ENCODE measurements around the gene AGBL4. TPM values are rescaled to one million over a fixed set of nuclear protein-coding genes. Genes with fewer than 3 reads are reported as not detected.
A peak's percentile ranks its signal among the peaks of the same experiment; 100 is the strongest.
"Not testable (repeated sequence)": the region's sequence is repeated elsewhere in the genome, so short reads cannot be mapped to it uniquely, and the experiment has no call there.

The AGBL4 gene
- polyA plus RNA-seq, 4 donors, result 0.99 to 1.5 (median 1.0) TPM

DNA sequence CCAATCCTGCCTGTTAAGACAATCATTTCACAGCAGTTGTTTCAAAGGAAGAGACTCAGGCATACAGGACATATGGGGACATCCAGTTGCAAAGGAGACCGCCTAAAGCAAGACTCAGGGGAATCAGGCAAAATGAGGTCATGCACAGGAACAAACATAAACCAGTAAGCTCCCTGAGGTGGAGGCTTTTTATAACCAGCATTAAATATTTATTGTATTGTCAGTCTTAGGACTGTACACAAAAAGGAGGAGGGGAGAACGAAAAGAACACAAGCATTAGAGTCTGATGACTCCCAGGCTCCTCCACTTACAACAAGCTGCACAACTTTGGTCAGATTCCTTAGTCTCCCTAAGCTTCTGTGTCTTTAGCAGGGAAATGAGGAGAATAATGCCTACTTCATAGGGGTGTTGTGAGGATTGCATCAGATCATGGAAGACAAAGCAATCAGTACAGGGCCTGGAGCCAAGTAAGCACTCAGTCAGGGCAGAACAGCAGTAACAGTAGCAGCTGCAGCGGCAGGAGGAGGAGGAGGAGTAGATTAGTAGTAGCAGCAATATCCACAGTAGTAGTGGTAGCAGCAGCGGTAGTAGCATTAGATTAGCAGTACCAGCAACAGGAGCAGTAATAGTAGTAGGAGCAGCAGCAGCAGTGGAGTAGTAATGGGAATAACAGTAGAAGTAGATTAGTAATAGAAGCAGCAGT, 1497.6 kb downstream of the AGBL4 start:
- DNase-seq (ENCODE audit: low read depth in 4 of 4, low spot score in 2 of 4), result no peak

DNA sequence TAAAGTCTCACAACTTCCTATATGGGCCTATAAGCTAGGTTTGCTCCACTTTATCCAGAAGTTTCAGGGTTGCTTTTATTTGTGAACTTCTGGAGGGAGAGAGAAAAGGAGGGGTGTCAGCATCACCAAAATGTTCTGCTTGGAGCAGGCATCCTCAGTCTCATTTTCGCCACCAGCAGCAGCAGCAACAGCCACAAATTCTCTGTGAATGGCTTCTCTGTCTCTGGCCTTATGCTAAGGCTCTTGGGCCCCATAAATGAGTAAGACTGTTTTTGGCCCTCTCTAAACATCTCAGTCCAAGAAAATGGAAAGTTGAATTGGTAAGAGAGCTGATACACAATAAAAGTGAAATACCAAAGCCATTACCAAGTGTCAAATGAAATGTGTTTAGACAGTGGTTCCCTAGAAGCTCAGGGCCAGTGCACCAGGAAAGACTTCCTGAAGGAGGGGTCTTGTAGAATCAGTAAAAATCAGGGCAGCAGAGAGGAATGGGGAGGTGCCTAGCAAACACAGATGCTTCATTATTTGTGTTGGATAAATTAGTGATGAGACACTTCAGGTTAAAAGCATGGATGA, 1498.8 kb downstream of the AGBL4 start:
- DNase-seq (ENCODE audit: low read depth in 4 of 4, low spot score in 2 of 4), result no peak

DNA sequence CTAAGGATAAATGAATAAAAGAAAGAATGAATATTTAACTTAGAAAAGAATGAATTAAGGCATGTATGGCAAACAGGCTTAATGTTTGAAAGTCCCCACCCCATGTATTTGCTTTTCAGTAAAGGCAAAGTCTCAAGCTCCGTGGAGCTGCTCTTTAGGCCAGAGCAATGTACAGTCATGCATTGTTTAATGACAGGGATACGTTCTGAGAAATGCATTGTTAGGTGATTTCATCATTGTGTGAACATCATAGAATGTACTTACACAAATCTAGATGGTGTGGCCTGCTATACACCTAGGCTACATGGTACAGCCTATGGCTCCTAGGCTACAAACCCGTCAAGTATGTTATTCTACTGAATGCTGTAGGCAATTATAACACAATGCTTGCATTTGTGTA, 1500.2 kb downstream of the AGBL4 start:
- no peak for DNase-seq (ENCODE audit: low read depth in 4 of 4, low spot score in 2 of 4)

DNA sequence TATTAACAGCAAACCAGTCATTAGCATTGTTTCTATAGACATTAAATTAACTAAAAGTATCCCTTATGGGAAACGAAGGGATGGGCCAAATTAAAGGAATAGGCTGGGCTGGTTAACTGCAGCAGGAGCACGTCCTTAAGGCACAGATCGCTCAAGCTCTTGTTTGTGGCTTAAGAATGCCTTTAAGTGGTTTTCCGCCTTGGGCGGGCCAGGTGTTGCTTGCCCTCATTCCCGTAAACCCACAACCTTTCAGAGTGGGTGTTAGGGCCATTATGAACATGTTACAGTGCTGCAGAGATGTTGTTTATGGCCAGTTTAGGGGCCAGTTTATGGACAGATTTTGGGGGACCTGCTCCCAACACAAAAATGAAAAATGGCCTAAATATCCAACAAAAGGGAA, 1503.9 kb downstream of the AGBL4 start:
- DNase-seq (ENCODE audit: low read depth in 4 of 4, low spot score in 2 of 4), result not testable (repeated sequence)

DNA sequence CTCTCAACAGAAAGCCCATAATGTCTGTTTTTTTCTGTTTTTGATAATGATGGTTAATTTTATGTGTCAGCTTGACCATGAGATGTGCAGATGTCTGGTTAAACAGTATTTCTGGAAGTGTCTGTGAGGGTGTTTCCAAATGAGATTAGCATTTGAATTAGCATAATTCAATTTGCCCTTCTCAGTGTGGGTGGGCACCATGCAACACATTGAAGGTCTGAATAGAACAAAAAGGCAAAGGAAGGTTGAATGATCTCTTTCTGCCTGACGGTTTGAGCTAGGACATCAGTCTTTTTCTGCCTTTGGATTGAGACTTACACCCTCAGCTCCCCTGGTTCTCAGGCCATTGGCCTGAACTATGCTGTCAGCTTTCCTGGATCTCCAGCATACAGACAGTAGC, 1516.9 kb downstream of the AGBL4 start:
- DNase-seq (ENCODE audit: low read depth in 4 of 4, low spot score in 2 of 4), result no peak

- no peak for DNase-seq (ENCODE audit: low read depth in 4 of 4, low spot score in 2 of 4)
These were observed 1523.0 kb downstream of the AGBL4 start for GRCh38 chr1:48500541-48501450.

DNA sequence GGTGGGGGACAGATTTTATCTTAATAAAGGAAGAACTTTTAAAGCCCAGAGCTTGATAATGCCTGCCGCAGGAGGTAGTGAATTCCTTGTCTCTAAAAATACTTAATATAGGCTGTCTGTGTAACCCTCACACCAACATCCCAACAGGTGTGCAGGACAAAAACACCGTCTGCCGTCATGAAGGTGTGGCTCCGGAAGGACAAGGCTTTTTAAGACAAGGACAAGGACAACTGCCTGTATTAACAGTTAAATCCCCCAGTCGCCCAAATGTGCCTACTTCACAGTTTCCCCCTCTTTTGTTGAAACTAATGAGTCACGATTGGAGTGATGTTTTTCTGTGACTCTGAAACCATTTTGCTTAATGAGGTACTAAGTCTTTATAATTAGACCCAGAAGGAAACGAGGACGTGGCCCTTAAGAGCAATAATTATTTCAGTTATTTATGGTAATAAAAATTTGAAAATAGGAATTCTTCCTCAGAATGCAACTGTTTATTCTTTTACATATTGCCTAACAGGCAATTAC, 1524.5 kb downstream of the AGBL4 start:
- no peak for DNase-seq (ENCODE audit: low read depth in 4 of 4, low spot score in 2 of 4)

GRCh38 chr1:48498096-48498791, 1525.5 kb downstream of the AGBL4 start:
- peak in 3 of 4 donors; percentile 34 to 66 (median 61) for DNase-seq (ENCODE audit: low read depth in 4 of 4, low spot score in 2 of 4)

DNA sequence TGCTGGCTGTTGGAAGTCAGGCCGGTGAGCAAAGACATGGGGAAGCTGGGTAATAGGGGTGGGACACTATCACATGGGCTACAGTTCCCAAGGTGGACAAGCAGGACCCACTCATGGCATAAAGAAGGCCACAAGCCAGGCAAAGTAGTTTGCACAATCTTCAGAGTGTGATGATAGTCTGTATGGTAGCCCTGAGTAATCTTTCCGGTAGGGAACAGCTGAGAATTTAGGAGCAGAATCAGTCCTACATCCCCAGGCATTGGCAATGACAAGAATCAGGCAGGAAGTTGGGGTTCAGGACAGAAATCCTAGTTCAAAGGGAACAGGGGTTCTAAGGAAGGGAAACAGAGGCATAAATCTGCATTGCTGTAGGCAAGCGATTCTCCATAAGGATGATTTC, 1527.8 kb downstream of the AGBL4 start:
- DNase-seq (ENCODE audit: low read depth in 4 of 4, low spot score in 2 of 4), result no peak

GRCh38 chr1:48495166-48495565, 1528.6 kb downstream of the AGBL4 start:
- no peak for DNase-seq (ENCODE audit: low read depth in 4 of 4, low spot score in 2 of 4)

DNA sequence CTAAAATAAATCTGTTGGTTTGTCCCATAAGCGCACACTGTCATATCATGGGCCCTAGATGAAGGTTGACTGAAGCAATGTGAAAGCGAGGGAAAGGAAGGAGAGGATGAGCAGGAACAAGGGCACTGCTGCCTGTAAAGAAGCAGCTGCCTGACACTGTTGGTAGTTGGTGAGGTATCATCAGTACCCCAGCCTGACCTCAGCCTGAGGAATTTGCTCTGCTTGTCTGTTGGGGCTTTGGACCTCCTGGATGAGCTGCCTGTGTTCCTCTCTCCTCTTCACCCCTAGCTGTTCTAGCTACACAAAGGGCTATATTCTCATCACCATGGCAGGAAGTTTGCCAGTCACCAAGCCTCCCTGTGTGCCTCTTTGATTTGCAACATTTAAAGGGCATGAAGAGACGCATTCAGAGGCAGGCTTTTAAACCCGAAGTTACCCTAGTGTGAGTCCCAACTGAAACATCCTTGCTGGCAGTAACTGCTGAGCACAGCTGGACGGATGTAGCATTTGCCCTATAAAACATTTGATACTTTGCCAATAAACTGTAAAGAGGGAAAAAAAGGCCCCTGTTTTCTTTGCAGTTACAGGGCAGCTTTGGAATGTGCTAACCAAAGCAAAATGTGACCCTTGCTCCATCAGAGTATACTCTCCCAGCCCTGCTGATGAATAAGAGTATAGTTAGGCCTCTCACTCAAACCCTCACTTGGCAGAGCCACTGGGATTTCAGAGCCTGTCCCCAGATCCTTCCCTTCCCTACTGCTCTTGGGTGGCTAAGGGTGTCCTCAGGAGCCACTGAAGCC, 1529.6 kb downstream of the AGBL4 start:
- peak in 3 of 4 donors; percentile 17 to 39 (median 34) for DNase-seq (ENCODE audit: low read depth in 4 of 4, low spot score in 2 of 4)

GRCh38 chr1:48493041-48493440, 1530.7 kb downstream of the AGBL4 start:
- DNase-seq (ENCODE audit: low read depth in 4 of 4, low spot score in 2 of 4), result no peak

DNA sequence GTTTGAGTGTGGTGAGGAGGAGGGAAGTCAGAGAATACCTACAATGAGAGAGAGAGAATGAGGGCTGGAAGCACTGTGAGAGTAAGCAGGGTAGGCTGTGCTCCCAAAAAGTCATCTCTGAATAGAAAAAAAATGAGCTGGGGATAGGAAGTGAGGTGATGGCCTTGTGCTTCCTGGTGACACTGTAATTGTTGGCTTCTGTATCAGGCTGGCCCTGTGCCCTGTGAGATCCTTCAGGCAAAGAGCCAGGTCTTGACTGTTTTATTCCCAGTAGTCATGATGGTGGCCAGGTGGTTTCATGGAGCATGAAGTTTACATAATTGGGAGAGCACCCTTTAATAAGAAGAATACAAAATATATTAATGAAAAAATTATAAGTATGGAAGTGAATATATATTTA, 1531.4 kb downstream of the AGBL4 start:
- DNase-seq (ENCODE audit: low read depth in 4 of 4, low spot score in 2 of 4), result no peak

- DNase-seq (ENCODE audit: low read depth in 4 of 4, low spot score in 2 of 4), result no peak
These were observed 1535.0 kb downstream of the AGBL4 start for GRCh38 chr1:48488721-48489120.

Other genes starting within 250 kb of the AGBL4 start
- 1 to 10 TPM; 3.2 to 6.5 (median 4.3) TPM for gene ELAVL4, start 85.0 kb upstream of the AGBL4 start, polyA plus RNA-seq (ENCODE audit: insufficient read length in 4 of 4)

Data from left renal cortex interstitium (tissue), 4 donors.